HTR-8/SVneo (cell line): ENCODE data around the gene COQ8B.
"Not testable (repeated sequence)": the region's sequence is repeated elsewhere in the genome, so short reads cannot be mapped to it uniquely, and the experiment has no call there.

Experiments used
- DNase-seq: peaks from one replicate; pipeline ENCODE4 v3.0.0; 2011; ENCODE audit warnings: low spot score, mixed read lengths; ENCODE audit not compliant: insufficient read length
- FAIRE-seq: peaks from 2 replicates; lab custom pipeline; 2011; peaks lifted over from hg19 to GRCh38; lab: Jason Lieb, UNC

COQ8B gene

GRCh38 chr19:40673397-40673796 lies 43.3 kb downstream of the COQ8B start:
- DNase-seq: no peak
- FAIRE-seq: no peak

DNA sequence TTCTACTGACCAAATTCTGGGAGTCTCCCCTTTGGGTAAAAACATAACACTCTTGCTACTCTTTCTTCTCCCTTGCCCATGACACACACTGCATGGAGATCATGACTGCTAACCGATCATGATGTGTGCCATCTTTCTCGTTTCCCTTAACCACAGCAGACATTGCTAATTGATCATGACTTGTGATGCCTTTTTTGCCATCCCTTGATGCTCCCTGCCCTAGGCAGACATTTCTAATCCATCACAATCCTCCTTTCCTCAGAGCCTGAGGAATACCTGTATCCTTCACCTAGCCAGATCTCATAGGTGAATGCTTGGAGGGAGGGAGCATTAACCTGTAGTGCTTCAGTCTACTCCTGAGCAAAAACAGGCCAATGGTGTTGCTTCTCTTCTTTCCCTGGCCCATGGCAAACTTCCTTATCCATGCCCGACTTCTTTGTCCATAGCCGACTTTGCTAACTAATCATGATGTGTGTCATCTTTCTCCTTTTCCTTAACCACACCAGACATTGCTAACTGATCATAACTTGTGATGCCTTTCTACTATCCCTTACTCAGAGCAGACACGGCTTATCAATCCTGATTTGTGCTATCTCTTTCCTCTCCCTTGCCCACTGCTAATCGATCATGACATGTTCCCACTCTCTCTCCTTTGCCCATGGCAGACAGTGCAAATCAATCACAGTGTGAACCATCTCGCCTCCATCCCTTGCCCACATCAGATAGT lies 44.0 kb downstream of the COQ8B start:
- DNase-seq (no peak), FAIRE-seq (peak; percentile 9)

DNA sequence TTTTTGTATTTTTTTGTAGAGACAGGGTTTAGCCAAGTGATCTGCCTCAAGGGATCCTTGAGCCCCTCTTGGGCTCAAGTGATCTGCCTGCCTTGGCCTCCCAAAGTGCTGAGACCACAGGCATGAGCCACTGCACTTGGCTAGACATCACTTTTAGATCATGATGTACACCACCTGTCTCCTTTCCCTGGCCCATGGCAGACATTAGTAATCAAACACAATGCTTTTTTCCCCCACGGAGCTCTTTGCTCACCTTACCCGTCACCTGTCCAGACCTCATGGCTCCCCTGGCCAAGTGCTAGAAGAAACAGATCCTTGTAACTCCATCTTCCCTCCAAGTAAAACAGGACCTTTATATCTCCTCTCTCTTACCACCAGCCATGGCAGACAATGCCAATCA lies 44.6 kb downstream of the COQ8B start:
- DNase-seq: no peak
- FAIRE-seq: no peak

DNA sequence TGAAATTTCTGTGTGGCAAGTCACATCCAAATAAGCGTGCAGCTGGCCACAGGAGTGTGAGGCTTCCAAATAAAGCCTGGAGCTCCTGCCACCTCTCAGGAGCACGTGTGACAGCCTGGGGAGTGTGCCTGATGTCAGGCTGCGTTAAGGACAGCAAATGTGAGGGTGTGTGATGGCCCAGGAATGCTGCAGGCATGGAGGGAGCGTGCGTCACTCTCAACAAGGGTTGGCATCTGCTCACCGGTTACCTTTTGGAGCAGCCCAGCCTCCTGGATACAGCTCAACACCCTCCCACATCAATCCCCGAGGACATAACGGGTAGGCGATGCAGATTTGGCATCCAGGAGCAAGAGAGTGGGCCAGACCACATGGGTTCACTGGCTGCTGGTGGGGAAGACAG lies 45.3 kb downstream of the COQ8B start:
- FAIRE-seq: no peak

DNA sequence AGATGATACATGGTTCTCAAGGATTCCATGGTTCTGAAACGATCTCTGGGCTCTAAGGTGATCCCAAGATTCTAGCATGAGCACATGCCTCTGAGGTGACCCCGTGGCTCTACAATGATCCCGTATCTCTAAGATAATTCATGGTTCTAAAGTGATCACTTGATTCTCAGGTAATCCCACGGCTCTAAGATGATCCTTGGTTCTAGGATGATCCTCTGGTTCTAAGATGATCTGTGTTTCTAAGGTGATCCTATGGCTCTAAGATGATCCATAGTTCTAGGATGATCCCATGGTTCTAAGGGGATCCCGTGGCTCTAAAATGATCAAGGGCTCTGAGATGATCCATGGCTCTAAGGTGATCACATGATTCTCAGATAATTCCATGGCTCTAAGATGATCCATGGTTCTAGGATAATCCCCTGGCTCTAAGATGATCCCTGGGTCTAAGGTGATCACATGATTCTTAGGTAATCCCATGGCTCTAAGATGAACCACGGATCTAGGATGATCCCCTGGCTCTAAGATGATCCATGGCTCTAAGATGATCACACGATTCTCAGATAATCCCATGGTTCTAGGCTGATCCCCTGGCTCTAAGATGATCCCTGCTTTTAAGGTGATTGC lies 47.6 kb downstream of the COQ8B start:
- FAIRE-seq: no peak
- DNase-seq: no peak

More for the DNA sequence above, 45.3 kb downstream of the COQ8B start:
- no peak for DNase-seq

DNA sequence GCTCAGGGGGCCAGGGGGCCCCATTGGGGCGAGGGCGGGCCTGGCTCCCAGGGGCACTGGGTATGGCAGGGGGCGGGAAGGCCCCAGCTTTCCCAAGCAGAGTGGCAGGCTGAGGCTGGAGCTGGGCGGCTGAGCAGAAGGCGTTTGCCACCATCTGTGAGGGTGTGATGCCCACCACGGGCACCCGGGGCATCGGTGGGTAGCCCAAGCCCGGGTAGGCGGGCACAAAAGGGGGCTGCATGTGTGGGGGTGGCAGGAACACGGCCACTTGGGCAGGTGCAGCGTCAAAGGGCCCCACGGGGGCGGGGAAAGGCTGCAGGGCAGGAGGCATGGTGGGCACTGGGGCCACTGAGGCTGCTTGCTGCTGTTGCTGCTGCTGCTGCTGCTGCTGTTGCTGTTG lies 49.1 kb downstream of the COQ8B start:
- DNase-seq (no peak), FAIRE-seq (no peak)

DNA sequence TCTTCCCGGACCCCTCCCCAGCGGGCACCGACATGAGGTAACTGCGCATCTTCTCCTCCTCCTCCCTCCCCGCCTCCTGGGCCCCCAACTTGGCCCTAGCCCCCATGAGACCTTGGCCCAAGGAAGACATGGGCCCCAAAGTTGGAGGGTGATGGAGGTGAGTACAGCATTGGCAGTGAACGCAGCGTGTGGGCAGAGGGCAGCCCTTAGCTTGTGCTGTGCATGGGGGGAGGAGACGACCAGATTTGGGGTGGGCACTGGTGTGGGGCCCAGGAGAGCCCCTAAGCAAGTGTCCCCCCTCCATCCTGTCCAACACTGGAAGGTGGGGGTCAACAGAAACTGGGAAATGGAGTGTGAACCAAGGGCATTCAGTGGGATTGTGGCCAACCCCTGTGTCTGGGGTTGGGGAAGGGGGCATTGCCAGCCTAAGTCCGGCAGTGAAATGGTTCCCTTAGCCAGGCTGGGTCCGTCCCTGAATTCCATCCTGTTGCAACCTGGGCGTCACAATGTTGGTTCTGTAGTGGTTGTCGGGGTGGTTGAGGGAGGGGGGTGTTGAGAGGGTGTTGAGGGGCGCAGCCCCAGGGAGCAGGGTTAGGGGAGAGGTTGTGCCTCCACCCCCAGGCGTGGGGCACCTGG lies 49.8 kb downstream of the COQ8B start:
- no peak for FAIRE-seq
- no peak for DNase-seq

DNA sequence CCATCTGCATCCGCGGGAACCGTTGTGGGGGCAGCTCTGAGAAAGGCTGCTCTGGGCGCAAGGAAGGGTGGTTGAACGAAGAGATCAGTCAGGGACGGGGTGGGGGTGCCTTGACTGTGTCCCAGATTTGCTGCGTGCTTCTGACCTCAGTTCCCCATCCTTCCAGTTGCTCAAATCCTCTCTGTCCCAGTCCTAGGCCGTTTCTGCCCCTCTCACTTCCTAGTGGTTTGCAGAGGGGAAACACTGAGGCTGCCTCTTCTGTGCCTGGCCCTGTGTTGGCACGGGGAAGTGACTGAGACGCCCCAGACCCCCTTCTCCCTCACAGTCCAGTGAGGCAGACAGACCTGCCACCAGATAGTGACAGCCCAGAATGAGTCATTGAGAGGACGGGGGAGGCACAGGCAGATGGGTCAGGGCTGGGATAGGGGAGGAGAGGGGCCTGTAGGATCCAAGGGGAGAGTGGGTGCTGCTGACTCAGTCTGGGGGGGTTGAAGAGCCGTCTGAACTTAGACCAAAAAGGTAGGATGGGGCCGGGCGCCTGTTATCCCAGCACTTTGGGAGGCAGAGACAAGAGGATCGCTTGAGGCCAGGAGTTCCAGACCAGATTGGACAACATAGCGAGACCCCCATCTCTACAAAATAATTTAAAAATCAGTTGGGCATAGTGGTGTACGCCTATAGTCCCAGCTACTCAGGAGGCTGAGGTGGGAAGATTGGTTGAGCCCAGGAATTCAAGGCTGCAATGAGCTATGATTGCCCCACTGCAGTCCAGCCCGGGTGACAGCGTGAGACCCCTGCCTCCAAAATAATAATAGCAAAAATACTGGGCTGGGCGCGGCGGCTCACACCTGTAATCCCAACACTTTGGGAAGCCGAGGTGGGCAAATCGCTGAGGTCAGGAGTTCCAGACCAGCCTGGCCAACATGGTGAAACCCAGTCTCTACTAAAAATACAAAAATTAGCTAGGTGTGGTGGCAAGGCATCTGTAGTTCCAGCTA lies 52.7 kb downstream of the COQ8B start:
- DNase-seq: peak; percentile 42

DNA sequence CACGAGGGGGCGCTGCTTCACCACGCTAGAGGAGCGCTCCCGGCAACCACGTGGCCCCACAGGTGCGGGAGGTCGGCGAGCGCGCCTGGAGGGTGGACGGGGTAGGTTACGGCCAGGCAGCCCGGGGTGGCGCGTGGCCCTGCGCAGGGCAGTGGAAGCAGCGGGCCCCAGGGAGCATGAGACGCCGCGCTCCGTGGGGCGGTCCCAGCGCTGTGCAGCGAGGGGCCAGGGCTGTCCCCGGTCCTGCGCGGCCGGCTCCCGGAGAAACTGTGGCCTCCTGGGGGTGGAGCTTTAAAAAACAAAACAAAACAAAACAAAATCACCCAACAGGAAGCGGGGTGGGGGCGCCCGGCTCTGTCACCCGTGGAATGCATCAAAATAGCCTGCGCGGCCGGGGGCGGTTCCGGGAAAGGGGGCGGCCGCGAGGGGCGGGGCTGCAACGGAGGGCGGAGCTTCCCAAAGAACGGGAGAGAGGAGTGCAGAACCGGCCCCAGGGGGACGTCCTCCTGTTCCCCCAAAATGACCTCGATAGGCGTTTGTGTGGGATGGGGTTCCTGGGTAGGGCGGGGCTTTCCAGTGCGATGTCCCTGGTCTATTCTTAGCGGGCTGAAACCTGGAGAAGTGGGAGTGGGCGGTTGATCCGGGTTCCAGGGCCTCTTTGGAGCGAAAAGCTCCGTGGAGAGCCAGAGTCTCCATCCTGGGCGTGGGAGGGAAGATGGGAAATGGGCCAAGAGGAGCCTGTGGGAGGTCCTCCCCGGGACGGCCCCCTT lies 53.6 kb downstream of the COQ8B start:
- peak; percentile 83 for DNase-seq
- peak; percentile 55 for FAIRE-seq

More for the DNA sequence above, 52.7 kb downstream of the COQ8B start:
- FAIRE-seq: no peak

- FAIRE-seq (no peak), DNase-seq (no peak)
Observed at GRCh38 chr19:40661616-40662015, 55.1 kb downstream of the COQ8B start.

DNA sequence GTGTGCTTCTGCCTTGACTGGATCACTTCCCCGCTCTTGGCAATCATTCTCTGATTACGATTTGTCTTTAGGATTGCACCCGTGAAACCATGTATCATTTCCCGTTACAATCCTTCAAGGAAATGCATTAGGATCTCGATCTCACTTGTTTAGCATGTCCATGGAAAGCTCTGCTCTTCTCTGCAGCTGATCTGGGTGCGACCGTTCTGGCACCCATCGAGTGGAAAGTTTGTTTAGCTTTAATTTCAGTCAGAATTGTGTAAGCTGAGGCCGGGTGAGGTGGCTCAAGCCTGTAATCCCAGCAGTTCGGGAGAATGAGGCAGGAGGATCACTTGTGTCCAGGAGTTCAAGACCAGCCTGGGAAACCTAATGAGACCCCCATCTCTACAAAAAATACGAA lies 57.1 kb downstream of the COQ8B start:
- DNase-seq: no peak
- FAIRE-seq: no peak

GRCh38 chr19:40659116-40659515 lies 57.6 kb downstream of the COQ8B start:
- DNase-seq: no peak
- no peak for FAIRE-seq

- FAIRE-seq (no peak), DNase-seq (no peak)
Observed at GRCh38 chr19:40658031-40658430, 58.7 kb downstream of the COQ8B start.

GRCh38 chr19:40655684-40656083 lies 61.0 kb downstream of the COQ8B start:
- not testable (repeated sequence) for DNase-seq, FAIRE-seq

DNA sequence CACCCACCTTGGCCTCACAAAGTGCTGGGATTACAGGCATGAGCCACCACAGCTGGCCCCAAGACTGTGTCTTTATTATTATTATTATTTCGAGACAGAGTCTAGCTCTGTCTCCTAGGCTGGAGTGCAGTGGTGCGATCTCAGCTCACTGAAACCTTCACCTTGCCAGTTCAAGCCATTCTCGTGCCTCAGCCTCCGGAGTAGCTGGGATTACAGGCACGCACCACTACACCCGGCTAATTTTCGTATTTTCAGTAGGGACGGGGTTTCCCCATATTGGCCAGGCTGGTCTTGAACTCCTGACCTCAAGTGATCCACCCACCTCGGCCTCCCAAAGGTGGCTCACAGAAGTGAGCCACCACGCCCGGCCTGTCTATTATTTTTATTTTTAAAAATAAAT lies 64.4 kb downstream of the COQ8B start:
- DNase-seq, FAIRE-seq: not testable (repeated sequence)

GRCh38 chr19:40650749-40651305 lies 65.9 kb downstream of the COQ8B start:
- FAIRE-seq (no peak), DNase-seq (no peak)

- FAIRE-seq, DNase-seq: not testable (repeated sequence)
Observed at GRCh38 chr19:40649903-40650675, 66.6 kb downstream of the COQ8B start.

GRCh38 chr19:40646743-40647254 lies 69.9 kb downstream of the COQ8B start:
- no peak for FAIRE-seq

More at GRCh38 chr19:40646743-40647254, 69.9 kb downstream of the COQ8B start:
- DNase-seq: no peak
